Chondrocyte (in vitro differentiated cells): ENCODE results near the gene MLH1. TPM values are rescaled to one million over a fixed set of nuclear protein-coding genes. Genes with fewer than 3 reads are reported as not detected.

Experiments used
- DNase-seq: peaks from one replicate; pipeline ENCODE4 v3.0.0; 2021; ENCODE audit warnings: mixed read lengths, low spot score
- H3K27ac Mint-ChIP-seq: one replicate; pipeline ENCODE4 v1.8.0; 2021; ENCODE audit warnings: mild to moderate bottlenecking, moderate library complexity, mixed read lengths; ENCODE audit not compliant: unreplicated experiment
- H3K27me3 Mint-ChIP-seq: 2 replicates; pipeline ENCODE4 v1.8.0; 2021; ENCODE audit warnings: low read depth, mixed read lengths
- H3K36me3 Mint-ChIP-seq: 2 replicates; pipeline ENCODE4 v1.8.0; 2021; ENCODE audit warnings: low read depth, mixed read lengths
- H3K4me1 Mint-ChIP-seq: 2 replicates; pipeline ENCODE4 v1.8.0; 2021; ENCODE audit warnings: low read depth, mild to moderate bottlenecking, mixed read lengths
- H3K4me3 Mint-ChIP-seq: one replicate; pipeline ENCODE4 v1.8.0; 2021; ENCODE audit warnings: mild to moderate bottlenecking, moderate library complexity, mixed read lengths; ENCODE audit not compliant: unreplicated experiment
- H3K9me3 Mint-ChIP-seq: 2 replicates; pipeline ENCODE4 v1.8.0; 2021; ENCODE audit warnings: low read depth, mixed read lengths
- long read RNA-seq: library from polyadenylated mRNA; stranded (forward); transcript quantifications from one replicate; pipeline ENCODE4 v2.0.0, GENCODE V29; 2021
- total RNA-seq: library from RNA; stranded (reverse); gene quantifications from 3 replicates; pipeline ENCODE4 v1.2.1, GENCODE V29; 2021
- TF ChIP-seq, protein P1 (sequence below): fragments of 200-600 bp; sonication (generic); IDR thresholded peaks from 2 replicates; pipeline ENCODE4 v1.5.0; 2021; ENCODE audit warnings: antibody characterized with exemption, mild to moderate bottlenecking, moderate library complexity

MLH1 gene
- total RNA-seq, result 32.5 to 39.0 TPM (median 32.6 TPM) in 3 replicates
- long read RNA-seq, transcript MLH1-201 (19 exons, 2,752 nt), result major isoform, 35 of 73 reads
- long read RNA-seq, partial matches to known transcripts, result 3 of 73 reads
- long read RNA-seq, other reads (novel, unspliced or antisense), result 29 of 73 reads

DNA sequence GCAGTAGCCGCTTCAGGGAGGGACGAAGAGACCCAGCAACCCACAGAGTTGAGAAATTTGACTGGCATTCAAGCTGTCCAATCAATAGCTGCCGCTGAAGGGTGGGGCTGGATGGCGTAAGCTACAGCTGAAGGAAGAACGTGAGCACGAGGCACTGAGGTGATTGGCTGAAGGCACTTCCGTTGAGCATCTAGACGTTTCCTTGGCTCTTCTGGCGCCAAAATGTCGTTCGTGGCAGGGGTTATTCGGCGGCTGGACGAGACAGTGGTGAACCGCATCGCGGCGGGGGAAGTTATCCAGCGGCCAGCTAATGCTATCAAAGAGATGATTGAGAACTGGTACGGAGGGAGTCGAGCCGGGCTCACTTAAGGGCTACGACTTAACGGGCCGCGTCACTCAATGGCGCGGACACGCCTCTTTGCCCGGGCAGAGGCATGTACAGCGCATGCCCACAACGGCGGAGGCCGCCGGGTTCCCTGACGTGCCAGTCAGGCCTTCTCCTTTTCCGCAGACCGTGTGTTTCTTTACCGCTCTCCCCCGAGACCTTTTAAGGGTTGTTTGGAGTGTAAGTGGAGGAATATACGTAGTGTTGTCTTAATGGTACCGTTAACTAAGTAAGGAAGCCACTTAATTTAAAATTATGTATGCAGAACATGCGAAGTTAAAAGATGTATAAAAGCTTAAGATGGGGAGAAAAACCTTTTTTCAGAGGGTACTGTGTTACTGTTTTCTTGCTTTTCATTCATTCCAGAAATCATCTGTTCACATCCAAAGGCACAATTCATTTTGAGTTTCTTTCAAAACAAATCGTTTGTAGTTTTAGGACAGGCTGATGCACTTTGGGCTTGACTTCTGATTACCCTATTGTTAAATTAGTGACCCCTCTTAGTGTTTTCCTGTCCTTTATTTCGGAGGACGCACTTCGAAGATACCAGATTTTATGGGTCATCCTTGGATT, at the start of gene MLH1:
Gene MLH1 (plus strand): TSS at position 193 of the 958 bp plus-strand sequence. CDS start 30 bp downstream, at position 223.
- Mint-ChIP-seq H3K4me3 (no peak within 1 kb of the TSS), H3K27me3 (no peaks in the 10 kb centered on the region), H3K27ac (no peak within 1 kb of the TSS), H3K9me3 (no peaks in the 10 kb centered on the region), H3K36me3 (peaks cover 18% of the 10 kb centered on the region), H3K4me1 (peaks cover 34% of the 10 kb centered on the region)
- TF ChIP-seq, protein P1, sequence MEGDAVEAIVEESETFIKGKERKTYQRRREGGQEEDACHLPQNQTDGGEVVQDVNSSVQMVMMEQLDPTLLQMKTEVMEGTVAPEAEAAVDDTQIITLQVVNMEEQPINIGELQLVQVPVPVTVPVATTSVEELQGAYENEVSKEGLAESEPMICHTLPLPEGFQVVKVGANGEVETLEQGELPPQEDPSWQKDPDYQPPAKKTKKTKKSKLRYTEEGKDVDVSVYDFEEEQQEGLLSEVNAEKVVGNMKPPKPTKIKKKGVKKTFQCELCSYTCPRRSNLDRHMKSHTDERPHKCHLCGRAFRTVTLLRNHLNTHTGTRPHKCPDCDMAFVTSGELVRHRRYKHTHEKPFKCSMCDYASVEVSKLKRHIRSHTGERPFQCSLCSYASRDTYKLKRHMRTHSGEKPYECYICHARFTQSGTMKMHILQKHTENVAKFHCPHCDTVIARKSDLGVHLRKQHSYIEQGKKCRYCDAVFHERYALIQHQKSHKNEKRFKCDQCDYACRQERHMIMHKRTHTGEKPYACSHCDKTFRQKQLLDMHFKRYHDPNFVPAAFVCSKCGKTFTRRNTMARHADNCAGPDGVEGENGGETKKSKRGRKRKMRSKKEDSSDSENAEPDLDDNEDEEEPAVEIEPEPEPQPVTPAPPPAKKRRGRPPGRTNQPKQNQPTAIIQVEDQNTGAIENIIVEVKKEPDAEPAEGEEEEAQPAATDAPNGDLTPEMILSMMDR, result no peak
- DNase-seq, result peak; percentile 95

DNA sequence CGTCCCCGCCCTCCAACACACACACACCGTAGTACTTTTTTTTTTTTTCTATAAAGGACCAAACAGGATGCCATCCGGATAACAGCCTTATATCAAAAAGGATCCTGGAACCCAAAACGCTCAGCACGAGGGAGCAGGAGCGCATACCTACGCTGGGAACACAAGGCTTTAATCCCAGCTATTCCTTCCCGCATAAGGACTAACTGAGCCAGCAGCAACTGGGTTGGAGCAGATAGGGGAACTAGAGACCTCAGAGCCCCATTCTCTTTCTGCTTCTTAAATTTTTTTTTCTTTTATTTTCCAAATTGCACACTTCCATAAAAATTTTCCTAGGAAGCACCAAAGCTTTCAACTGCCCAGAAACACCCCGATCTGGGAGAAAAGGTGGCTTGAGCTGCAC, 49.7 kb upstream of the MLH1 start:
- Mint-ChIP-seq H3K27ac (peak overlapping the region; percentile 87), H3K36me3 (peaks cover 6% of the 10 kb centered on the region), H3K27me3 (no peaks in the 10 kb centered on the region)

DNA sequence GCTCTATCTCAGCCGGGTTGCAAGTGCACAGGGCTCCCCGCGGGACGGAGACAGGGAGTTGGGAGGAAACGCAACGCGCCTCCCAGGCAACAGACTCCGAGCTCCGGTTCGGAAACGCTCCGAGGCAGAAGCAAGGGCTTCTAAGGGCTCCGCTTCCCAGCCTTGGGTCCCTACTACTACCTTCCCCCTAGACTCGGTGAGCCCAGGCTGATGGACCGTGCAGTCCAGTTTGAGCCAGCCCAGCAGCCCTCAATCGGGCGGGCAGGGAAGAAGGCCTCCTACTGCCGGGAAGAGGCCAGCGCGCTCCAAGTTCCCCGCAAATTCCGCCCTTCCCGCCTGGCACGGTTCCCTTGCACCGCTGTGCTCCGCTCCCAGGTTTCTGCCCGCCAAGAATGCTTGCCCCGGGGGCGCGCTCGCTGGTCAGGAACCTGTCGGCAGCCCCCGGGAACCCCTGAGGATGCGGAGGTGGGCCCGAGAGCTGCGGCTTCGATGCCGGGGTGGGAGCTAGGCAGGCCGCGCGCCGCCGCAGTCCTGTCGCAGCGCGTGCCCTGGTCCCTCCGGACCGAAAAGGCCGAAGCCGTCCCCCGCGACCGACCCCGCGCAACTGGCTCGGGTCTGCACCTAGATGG, 49.2 kb upstream of the MLH1 start:
- H3K9me3 Mint-ChIP-seq, result peaks cover 20% of the 10 kb centered on the region

More for the DNA sequence above, 49.7 kb upstream of the MLH1 start:
- DNase-seq, result no peak
- Mint-ChIP-seq H3K9me3 (peaks cover 17% of the 10 kb centered on the region), H3K4me3 (peak overlapping the region; percentile 84), H3K4me1 (peaks cover 13% of the 10 kb centered on the region)
- TF ChIP-seq, protein P1, result no peak

DNA sequence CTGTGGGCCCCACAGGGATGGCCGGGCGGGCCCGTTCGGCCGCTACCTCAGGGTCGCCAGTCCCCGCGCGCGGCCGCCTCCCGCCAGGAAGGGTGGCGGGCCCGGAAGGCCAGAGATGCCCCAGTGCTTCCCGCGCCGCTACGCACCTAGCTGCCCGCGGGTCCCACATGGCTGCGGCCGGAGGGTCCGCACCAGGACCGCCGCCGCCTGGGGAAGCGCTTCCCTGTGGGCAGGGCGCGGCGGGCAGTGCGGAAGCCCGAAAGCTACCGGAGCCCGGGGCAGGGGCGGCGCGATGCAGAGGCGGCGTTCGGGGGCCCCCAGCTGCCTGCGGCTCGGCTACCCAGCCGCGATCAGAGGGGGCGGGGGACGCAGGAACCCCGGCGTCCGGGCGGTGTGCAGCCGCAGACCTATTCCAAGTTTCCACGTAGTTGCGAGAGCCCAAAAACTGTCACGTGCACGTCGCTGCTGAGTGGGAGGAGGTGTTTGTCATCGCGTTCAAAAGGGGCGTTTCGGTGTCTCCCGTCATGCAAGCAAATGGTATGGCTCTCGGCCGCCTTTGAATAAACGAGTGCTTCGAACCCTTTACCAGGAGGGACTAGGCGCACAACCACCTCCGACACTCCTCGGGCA, 48.6 kb upstream of the MLH1 start, which contains the start of gene TRANK1:
Gene TRANK1 (minus strand): TSS at position 414 of the 630 bp plus-strand sequence. CDS start 245 bp downstream, at position 169.
- peaks cover 10% of the 10 kb centered on the region for H3K36me3 Mint-ChIP-seq
- TF ChIP-seq, protein P1, result no peak
- no peak for DNase-seq
- no peaks in the 10 kb centered on the region for H3K27me3 Mint-ChIP-seq
- peaks cover 13% of the 10 kb centered on the region for H3K4me1 Mint-ChIP-seq
- peak within 1 kb of the TSS; percentile 87 for H3K27ac Mint-ChIP-seq
- peaks cover 22% of the 10 kb centered on the region for H3K9me3 Mint-ChIP-seq
- H3K4me3 Mint-ChIP-seq, result peak within 1 kb of the TSS; percentile 84

More for the DNA sequence above, 49.2 kb upstream of the MLH1 start:
- peaks cover 8% of the 10 kb centered on the region for H3K36me3 Mint-ChIP-seq
- H3K27me3 Mint-ChIP-seq, result no peaks in the 10 kb centered on the region
- peaks cover 13% of the 10 kb centered on the region for H3K4me1 Mint-ChIP-seq
- peak overlapping the region; percentile 84 for H3K4me3 Mint-ChIP-seq
- TF ChIP-seq, protein P1, result peak; percentile 39
- H3K27ac Mint-ChIP-seq, result peak overlapping the region; percentile 87
- DNase-seq, result no peak
